Heart right ventricle (tissue), 16 donors: Measurements from ENCODE around the gene NEFH. TPM values are rescaled to one million over a fixed set of nuclear protein-coding genes. Genes with fewer than 3 reads are reported as not detected.

Source experiments
- ATAC-seq, 8 donors: fragments of 200-7000 bp; cut with Tn5 transposase; one replicate each; pipeline ENCODE4 v1.9.1; 2020; ENCODE audit warnings: mild to moderate bottlenecking in 8 of 8, moderate library complexity in 8 of 8, moderate number of reproducible peaks in 1 of 8
- DNase-seq, 2 donors: peaks; one replicate each; pipeline ENCODE4 v3.0.0-alpha.2; 2020
- H3K27ac ChIP-seq, 10 donors: fragments of 200-600 bp; sonication (generic) in 2 of 10; one replicate each; pipeline versions ENCODE4 v1.5.0 to v1.8.0; 2020 to 2022; ENCODE audit warnings: mild to moderate bottlenecking in 3 of 10
- H3K27me3 ChIP-seq, 7 donors: fragments of 200-600 bp; one replicate each; pipeline ENCODE4 v1.8.0; 2021 to 2022; ENCODE audit warnings: mild to moderate bottlenecking in 2 of 7
- H3K36me3 ChIP-seq, 9 donors: fragments of 200-600 bp; sonication (generic) in 1 of 9; one replicate each; pipeline versions ENCODE4 v1.5.0 to v1.8.0; 2020 to 2022; ENCODE audit warnings: mild to moderate bottlenecking in 2 of 9
- H3K4me1 ChIP-seq, 9 donors: fragments of 200-600 bp; sonication (generic) in 1 of 9; one replicate each; pipeline versions ENCODE4 v1.5.0 to v1.8.0; 2020 to 2022; ENCODE audit warnings: mild to moderate bottlenecking in 4 of 9
- H3K4me3 ChIP-seq, 10 donors: fragments of 200-600 bp; sonication (generic) in 2 of 10; one replicate each; pipeline versions ENCODE4 v1.5.0 to v1.8.0; 2020 to 2022; ENCODE audit warnings: mild to moderate bottlenecking in 7 of 10, moderate library complexity in 2 of 10
- H3K9me3 ChIP-seq, 11 donors: fragments of 200-600 bp in 10 of 11; sonication (generic) in 2 of 11; one replicate each; pipeline versions ENCODE4 v1.5.0 to v1.8.0; 2013 to 2022; ENCODE audit warnings: mild to moderate bottlenecking in 2 of 11, control low read depth in 1 of 11, moderate library complexity in 1 of 11
- CTCF ChIP-seq, 9 donors: fragments of 200-600 bp; sonication (generic) in 2 of 9; IDR thresholded peaks; one replicate each; pipeline versions ENCODE4 v1.5.0 to v1.8.0; 2021 to 2022; ENCODE audit warnings: antibody characterized with exemption in 9 of 9, mild to moderate bottlenecking in 5 of 9, moderate library complexity in 1 of 9
- WGBS, 2 donors: extraction: QIAGEN DNeasy Blood & Tissue Kit; methylation state at CpG; one replicate each; pipeline ENCODE4 v1.1.7; 2013; ENCODE audit warnings: inconsistent platforms in 1 of 2; 5-methylcytosine and 5-hydroxymethylcytosine counted together
- intact Hi-C, 10 donors: fragments of 100-400 bp; cut with DNase I; formaldehyde crosslinking; loops; one replicate each; pipeline versions ENCODE4 v1.11.1 to v1.14.2; 2022
- polyA plus RNA-seq, 2 donors: library from polyadenylated mRNA; stranded (reverse); fragments of 200-250 nt; gene quantifications; one replicate each; pipeline ENCODE4 v1.2.3, GENCODE V29; 2013
- total RNA-seq, 10 donors: library from RNA; stranded (reverse); fragmentation: NEBNext Ultra II Directional in 3 of 10; extraction: Animal tissue kit (Norgen Biotek cat#: 25700) in 3 of 10; gene quantifications; one replicate each; pipeline versions ENCODE4 v1.2.1 to v1.2.4, GENCODE V29; 2021 to 2023
- donor health status: Arrhythmogenic right ventricular cardiomyopathy.
- donor health status: ischemic (EF 13 %, LVEDD 7.1; RV severe dilation, severe dysfunction).
- donor health status: healthy with polysubstance abuse.
- donor health status: DM: no; HTN: yes; CAD: no.
- donor health status: DM: no; HTN: no; CAD: no.
- donor health status: ischemic (EF 25% LVEDD 6.9; RV normal size, moderate dysfunction).
- donor health status: ischemic (EF 25% LVEDD 5.7; RV mildly dilated, moderate dysfunction).
- donor health status: healthy.
- donor health status: DM: yes; HTN: yes; CAD: no.
- donor health status: Ischemic cardiomyopathy.
- donor health status: ischemic (EF 35%, LVEDD 5.7; RV mildly dilated, moderate dysfunction).
- donor health status: nonischemic (EF 11% LVEDD 7.7; RV severe dilation, severe dysfunction).
- donor health status: DM: yes; HTN: yes; CAD: no.
- donor health status: PGD.
- donor health status: ischemic (EF 29% LVEDD 5.4; RV normal size, mild dysfunction).
- donor health status: nonischemic (EF 23%, LVEDD 6.1; RV moderate dilation, normal function).

Gene NEFH
- total and polyA plus RNA-seq, 12 donors: 0.07 to 0.60 (median 0.18) TPM; not detected in 3

GRCh38 chr22:29531419-29531818, 51.4 kb downstream of the NEFH start:
- H3K9me3 ChIP-seq: peaks cover 0 to 7% (median 0%) of the 10 kb centered on the region in 11 donors
- H3K4me3 ChIP-seq: no peak overlapping the region
- H3K27me3 ChIP-seq: no peaks in the 10 kb centered on the region
- peaks cover 0 to 100% (median 66%) of the 10 kb centered on the region in 9 donors for H3K36me3 ChIP-seq
- H3K27ac ChIP-seq: no peak overlapping the region
- 95 to 99% methylated on average over 4 of the region's 4 CpGs for WGBS, 2 donors
- no peak for DNase-seq
- no peak for ATAC-seq
- no peaks in the 10 kb centered on the region for H3K4me1 ChIP-seq
- intact Hi-C loops: no loop called here
- no peak for TF ChIP-seq CTCF (IDR thresholded peaks at IDR 0.05)

- H3K4me3 ChIP-seq: no peak overlapping the region
- peaks cover 0 to 100% (median 68%) of the 10 kb centered on the region in 9 donors for H3K36me3 ChIP-seq
- H3K9me3 ChIP-seq: peaks cover 0 to 7% (median 0%) of the 10 kb centered on the region in 11 donors
- no peaks in the 10 kb centered on the region for H3K27me3 ChIP-seq
- intact Hi-C loops: no loop called here
- ATAC-seq (no peak), DNase-seq (no peak)
- no peak overlapping the region for H3K27ac ChIP-seq
- 89 to 92% methylated on average over 3 of the region's 3 CpGs for WGBS, 2 donors
- TF ChIP-seq CTCF (IDR thresholded peaks at IDR 0.05): no peak
- H3K4me1 ChIP-seq: no peaks in the 10 kb centered on the region
Measured at GRCh38 chr22:29536411-29536810, 56.4 kb downstream of the NEFH start.

DNA sequence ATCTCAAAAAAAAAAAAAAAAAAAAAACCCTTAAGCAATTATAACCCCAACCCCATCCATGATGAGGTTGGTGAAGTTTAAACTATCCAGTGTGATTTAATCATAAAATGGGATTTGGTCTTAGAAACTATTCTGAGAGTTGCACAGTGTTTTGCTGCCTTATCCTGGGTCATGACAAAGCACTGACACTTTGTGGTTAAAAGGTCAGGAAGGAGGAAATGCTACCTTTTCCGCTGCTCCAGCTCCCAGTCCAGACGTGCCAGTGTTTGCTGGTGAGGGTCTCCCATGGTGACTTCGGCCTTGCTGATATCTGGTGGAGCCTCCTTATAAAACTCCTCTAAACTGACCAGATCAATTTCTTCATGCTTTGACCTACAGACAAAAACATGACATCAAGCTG, 59.1 kb downstream of the NEFH start:
- Histone ChIP-seq H3K9me3 (peaks cover 0 to 1% (median 0%) of the 10 kb centered on the region in 11 donors), H3K4me3 (no peak overlapping the region), H3K36me3 (peaks cover 0 to 100% (median 72%) of the 10 kb centered on the region in 9 donors), H3K27ac (no peak overlapping the region), H3K4me1 (peaks cover 0 to 8% (median 0%) of the 10 kb centered on the region in 9 donors), H3K27me3 (no peaks in the 10 kb centered on the region)
- no peak for TF ChIP-seq CTCF (IDR thresholded peaks at IDR 0.05)
- intact Hi-C loops: no loop called here
- 77 to 80% methylated on average over 3 of the region's 3 CpGs for WGBS, 2 donors
- DNase-seq: no peak
- ATAC-seq: no peak

Other genes starting within 250 kb of the NEFH start
- gene RHBDD3, start 212.2 kb upstream of the NEFH start, total RNA-seq: 10 to 100 TPM in 9 of 10 donors, 1 to 10 TPM in 1; 7.0 to 18.0 (median 12.2) TPM
- 10 to 100 TPM; 17.3 to 25.8 TPM for gene RHBDD3, start 212.2 kb upstream of the NEFH start, polyA plus RNA-seq
- gene EWSR1, start 211.9 kb upstream of the NEFH start, total RNA-seq: 100 to 1,000 TPM; 131 to 153 (median 139) TPM
- gene EWSR1, start 211.9 kb upstream of the NEFH start, polyA plus RNA-seq: 100 to 1,000 TPM; 105 to 115 TPM
- gene GAS2L1, start 173.6 kb upstream of the NEFH start, total RNA-seq: 10 to 100 TPM; 10.9 to 35.4 (median 13.6) TPM
- gene GAS2L1, start 173.6 kb upstream of the NEFH start, polyA plus RNA-seq: 10 to 100 TPM; 29.6 to 45.0 TPM
- gene RASL10A, start 164.5 kb upstream of the NEFH start, total RNA-seq: 1 to 10 TPM in 8 of 10 donors, under 1 TPM in 2; 0.87 to 4.3 (median 1.6) TPM
- gene RASL10A, start 164.5 kb upstream of the NEFH start, polyA plus RNA-seq: 1 to 10 TPM; 3.1 to 3.8 TPM
- gene AP1B1, start 91.6 kb upstream of the NEFH start, total RNA-seq: 10 to 100 TPM; 25.8 to 51.5 (median 29.6) TPM
- gene AP1B1, start 91.6 kb upstream of the NEFH start, polyA plus RNA-seq: 10 to 100 TPM; 18.4 to 29.1 TPM
- not detected for gene RFPL1, start 41.6 kb upstream of the NEFH start, total RNA-seq
- gene RFPL1, start 41.6 kb upstream of the NEFH start, polyA plus RNA-seq: not detected
- gene THOC5, start 73.5 kb downstream of the NEFH start, total RNA-seq: 10 to 100 TPM; 32.0 to 77.9 (median 38.0) TPM
- 10 to 100 TPM; 41.4 to 46.9 TPM for gene THOC5, start 73.5 kb downstream of the NEFH start, polyA plus RNA-seq
- gene NIPSNAP1, start 100.9 kb downstream of the NEFH start, total RNA-seq: 10 to 100 TPM; 14.9 to 27.3 (median 21.0) TPM
- 10 to 100 TPM; 13.8 to 16.5 TPM for gene NIPSNAP1, start 100.9 kb downstream of the NEFH start, polyA plus RNA-seq
- 10 to 100 TPM; 39.2 to 59.4 (median 45.9) TPM for gene NF2, start 123.4 kb downstream of the NEFH start, total RNA-seq
- gene NF2, start 123.4 kb downstream of the NEFH start, polyA plus RNA-seq: 10 to 100 TPM in 1 of 2 donors, 1 to 10 TPM in 1; 9.7 to 32.2 TPM
- not detected for gene CABP7, start 239.8 kb downstream of the NEFH start, total RNA-seq
- under 1 TPM; 0.07 to 0.15 TPM for gene CABP7, start 239.8 kb downstream of the NEFH start, polyA plus RNA-seq